ENCODE data around the gene ABHD6.

DNA sequence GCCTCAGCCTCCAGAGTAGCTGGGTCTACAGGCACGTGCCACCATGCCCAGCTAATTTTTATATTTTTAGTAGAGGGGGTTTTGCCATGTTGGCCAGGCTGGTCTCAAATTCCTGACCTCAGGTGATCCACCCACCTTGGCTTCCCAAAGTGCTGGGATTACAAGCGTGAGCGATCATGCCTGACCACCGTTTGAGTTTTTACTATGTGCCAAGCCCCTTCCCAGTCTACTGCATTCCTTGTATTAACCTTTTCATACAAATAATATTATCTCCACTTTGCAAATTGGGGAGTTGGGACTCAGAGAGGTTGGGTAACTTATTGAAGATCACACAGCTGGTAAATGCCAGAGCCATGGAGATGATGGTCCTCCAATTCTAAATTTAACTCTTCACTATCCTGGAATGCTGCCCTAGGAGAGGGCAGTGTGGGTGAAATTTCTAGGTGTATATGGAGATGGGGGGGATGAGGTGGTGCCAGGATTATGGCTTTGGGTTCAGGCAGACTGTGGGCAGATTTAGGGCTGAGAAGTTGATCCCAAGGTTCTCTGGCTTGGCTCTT lies 94.1 kb downstream of the ABHD6 start:
- TF ChIP-seq POLR2A (IDR thresholded peaks at IDR 0.05) (no peak), POLR2AphosphoS5 (IDR thresholded peaks at IDR 0.05) (no peak), EP300 (IDR thresholded peaks at IDR 0.05) (no peak)
- TF ChIP-seq, protein P1, sequence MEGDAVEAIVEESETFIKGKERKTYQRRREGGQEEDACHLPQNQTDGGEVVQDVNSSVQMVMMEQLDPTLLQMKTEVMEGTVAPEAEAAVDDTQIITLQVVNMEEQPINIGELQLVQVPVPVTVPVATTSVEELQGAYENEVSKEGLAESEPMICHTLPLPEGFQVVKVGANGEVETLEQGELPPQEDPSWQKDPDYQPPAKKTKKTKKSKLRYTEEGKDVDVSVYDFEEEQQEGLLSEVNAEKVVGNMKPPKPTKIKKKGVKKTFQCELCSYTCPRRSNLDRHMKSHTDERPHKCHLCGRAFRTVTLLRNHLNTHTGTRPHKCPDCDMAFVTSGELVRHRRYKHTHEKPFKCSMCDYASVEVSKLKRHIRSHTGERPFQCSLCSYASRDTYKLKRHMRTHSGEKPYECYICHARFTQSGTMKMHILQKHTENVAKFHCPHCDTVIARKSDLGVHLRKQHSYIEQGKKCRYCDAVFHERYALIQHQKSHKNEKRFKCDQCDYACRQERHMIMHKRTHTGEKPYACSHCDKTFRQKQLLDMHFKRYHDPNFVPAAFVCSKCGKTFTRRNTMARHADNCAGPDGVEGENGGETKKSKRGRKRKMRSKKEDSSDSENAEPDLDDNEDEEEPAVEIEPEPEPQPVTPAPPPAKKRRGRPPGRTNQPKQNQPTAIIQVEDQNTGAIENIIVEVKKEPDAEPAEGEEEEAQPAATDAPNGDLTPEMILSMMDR (IDR thresholded peaks at IDR 0.05), result no peak

Measured in upper lobe of left lung (tissue), 4 donors.